ENCODE data around the gene MBTPS1.

MBTPS1 gene

DNA sequence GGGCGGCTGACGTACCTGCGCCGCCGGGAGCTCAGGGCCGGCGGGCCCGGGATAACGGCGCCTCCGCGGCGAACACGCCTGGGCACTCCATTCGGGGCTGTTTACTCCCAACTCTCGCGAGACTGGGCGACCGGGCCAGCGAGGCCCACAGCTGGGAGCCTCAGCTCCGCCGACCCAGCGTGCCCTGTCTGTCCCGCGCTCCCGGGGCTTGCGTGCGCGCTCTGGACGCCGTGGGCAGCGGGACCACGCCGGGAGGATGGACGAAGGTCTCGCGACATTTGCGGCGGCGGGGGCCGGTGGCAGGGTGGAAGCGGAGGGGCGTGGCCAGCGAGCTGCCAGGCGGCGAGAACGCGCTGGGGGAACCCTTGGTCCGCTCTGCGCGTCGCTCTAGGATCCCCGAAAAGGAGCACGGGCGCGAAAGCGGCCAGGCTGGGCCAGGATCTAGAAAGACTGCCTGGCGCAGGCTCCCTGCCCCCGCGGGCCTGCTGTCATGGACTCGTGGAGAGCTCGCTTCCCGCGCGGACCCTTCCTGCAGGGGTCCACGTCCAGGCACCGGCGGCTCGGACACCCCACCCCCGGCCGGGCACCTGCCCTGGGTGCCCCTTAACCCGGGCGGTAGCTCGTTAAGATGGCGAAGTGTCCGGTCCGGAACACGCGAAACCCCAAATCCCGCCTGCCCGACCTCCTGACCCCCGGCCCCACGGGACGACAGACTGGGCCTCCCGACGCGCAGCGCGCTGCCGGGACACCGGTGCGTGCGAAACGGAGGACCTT lies at the start of gene MBTPS1:
Gene MBTPS1, minus strand, starts transcription at position 223 of the 774 bp plus-strand sequence. CDS start 15,159 bp downstream, outside the sequence.
- H3K4me3 ChIP-seq (ENCODE audit: low read length), result peak within 1 kb of the TSS; percentile 94
- TF ChIP-seq, protein P1, sequence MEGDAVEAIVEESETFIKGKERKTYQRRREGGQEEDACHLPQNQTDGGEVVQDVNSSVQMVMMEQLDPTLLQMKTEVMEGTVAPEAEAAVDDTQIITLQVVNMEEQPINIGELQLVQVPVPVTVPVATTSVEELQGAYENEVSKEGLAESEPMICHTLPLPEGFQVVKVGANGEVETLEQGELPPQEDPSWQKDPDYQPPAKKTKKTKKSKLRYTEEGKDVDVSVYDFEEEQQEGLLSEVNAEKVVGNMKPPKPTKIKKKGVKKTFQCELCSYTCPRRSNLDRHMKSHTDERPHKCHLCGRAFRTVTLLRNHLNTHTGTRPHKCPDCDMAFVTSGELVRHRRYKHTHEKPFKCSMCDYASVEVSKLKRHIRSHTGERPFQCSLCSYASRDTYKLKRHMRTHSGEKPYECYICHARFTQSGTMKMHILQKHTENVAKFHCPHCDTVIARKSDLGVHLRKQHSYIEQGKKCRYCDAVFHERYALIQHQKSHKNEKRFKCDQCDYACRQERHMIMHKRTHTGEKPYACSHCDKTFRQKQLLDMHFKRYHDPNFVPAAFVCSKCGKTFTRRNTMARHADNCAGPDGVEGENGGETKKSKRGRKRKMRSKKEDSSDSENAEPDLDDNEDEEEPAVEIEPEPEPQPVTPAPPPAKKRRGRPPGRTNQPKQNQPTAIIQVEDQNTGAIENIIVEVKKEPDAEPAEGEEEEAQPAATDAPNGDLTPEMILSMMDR (conservative IDR thresholded peaks at IDR 0.05; ENCODE audit: low read depth, low read length), result no peak
- peak; percentile 89 for DNase-seq (ENCODE audit: low read depth)

DNA sequence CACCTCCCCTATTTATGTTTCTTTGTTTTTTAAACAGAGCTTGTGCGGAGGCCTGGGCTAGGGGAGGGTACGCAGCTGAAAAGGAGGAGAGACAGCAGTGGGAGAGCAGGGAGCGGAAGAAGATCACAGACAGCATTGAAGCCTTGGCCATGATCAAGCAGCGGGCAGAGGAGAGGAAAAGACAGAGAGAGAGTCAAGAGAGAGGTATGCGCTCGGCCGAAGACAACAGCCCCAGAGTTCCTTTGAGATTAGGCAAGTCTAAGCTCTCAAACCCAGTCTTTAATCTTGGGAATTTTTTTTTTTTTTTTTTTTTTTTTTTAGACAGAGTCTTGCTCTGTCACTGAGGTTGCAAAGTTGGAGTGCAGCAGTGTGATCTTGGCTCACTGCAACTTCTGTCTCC lies 49.0 kb upstream of the MBTPS1 start:
- H3K4me3 ChIP-seq (ENCODE audit: low read length), result no peak overlapping the region
- DNase-seq (ENCODE audit: low read depth), result no peak
- TF ChIP-seq, protein P1 (conservative IDR thresholded peaks at IDR 0.05; ENCODE audit: low read depth, low read length), result no peak

DNA sequence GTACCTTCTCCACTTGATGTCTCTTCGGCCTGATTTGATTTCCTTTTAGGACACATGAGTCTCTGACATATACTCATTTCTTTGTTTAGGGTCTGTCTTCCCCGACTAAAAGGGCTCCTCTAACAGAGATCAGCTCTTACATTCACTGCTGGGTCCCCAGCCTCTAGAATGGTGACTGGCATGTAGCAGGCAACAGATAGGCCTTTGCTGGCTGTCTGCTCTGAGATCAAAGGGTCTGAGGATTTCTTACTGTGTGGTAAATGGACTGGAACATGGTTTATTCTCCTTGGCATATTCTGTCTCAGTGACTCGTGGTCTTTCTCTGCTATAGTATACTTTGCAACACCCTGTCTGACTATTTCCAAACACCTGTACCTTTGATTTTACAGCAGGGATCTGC lies 45.1 kb upstream of the MBTPS1 start:
- H3K4me3 ChIP-seq (ENCODE audit: low read length), result no peak overlapping the region
- DNase-seq (ENCODE audit: low read depth), result no peak
- TF ChIP-seq, protein P1 (conservative IDR thresholded peaks at IDR 0.05; ENCODE audit: low read depth, low read length), result no peak

DNA sequence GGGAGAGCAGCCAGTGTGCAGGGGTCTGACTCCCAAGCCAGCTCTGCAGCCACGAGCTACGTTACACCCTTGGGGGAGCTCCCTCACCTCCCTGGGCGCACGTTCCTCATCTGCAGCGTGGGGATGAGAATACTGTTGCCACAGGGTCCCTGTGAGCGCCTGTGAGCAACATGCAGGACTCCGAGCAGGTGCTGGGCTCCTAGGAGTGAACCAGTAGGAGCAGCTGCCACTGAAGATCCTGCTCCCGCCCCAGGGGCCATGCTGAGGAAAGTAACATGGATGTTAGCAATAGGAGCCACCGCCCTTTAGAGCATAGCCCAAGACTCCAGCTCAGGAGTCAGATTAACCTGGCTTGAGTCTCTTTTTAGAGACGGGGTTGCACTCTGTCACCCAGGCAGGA lies 44.3 kb upstream of the MBTPS1 start:
- DNase-seq (ENCODE audit: low read depth), result no peak
- H3K4me3 ChIP-seq (ENCODE audit: low read length), result no peak overlapping the region
- TF ChIP-seq, protein P1 (conservative IDR thresholded peaks at IDR 0.05; ENCODE audit: low read depth, low read length), result no peak

DNA sequence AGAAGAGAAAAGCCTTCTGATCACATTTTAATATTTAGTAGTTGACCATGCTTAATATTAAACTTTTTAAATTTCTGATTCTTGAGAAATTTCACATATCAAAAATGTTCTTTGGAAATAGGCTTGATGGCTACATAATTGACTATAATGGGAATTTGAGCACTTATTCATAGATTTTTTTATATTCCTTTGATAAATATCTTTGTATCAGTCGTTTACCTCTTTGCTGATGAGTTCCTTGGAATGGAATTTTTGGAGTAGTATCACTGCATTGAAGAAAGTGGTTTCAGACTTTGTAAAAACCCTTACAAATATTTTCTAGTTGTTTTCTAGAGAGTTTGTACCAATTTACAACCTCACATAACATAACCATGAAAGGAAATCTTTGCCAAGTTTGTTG lies 43.1 kb upstream of the MBTPS1 start:
- DNase-seq (ENCODE audit: low read depth), result no peak
- TF ChIP-seq, protein P1 (conservative IDR thresholded peaks at IDR 0.05; ENCODE audit: low read depth, low read length), result no peak
- no peak overlapping the region for H3K4me3 ChIP-seq (ENCODE audit: low read length)

DNA sequence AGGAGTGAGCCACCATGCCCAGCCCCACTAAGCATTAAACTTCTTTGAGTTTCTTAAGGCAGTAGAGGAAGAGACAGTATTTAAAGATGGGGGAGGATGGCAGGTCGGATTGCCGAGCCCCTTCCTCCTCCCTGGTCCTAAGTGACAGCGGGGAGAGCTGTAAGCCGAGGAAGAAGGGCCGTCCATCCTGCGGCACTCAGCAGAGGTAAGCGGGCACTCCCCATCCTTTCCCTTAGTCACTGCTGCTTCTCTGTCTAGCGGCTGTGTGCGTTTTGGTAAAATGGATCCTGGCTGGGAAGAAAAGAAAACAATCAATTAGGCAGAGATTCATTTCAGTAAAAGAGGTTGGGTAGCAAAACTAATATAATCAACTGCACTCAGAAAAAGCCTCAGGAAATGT lies 42.3 kb upstream of the MBTPS1 start:
- no peak for DNase-seq (ENCODE audit: low read depth)
- no peak overlapping the region for H3K4me3 ChIP-seq (ENCODE audit: low read length)
- TF ChIP-seq, protein P1 (conservative IDR thresholded peaks at IDR 0.05; ENCODE audit: low read depth, low read length), result no peak

DNA sequence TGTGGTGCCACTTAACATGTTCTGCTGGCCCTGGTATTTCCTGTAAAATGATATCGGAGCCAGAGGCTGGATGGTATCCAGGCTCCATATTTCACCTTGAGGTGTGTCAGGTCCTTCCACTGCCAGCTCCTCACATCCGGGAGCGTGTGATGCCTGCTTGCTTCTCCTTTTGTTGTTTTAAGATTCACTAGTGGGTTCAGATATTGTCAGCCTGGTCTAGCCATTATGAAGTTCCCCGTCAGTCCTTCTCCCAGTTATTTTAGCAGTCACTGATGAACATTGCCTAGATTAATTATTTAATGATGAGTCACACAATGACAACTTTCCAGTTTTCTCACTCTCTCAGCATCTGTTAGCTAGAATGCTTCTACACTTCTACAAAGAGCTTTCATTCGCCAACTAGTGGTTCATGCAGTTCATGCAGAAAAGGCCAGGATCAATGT lies 39.6 kb upstream of the MBTPS1 start:
- DNase-seq (ENCODE audit: low read depth), result no peak
- no peak overlapping the region for H3K4me3 ChIP-seq (ENCODE audit: low read length)
- TF ChIP-seq, protein P1 (conservative IDR thresholded peaks at IDR 0.05; ENCODE audit: low read depth, low read length), result peak; percentile 24
